Body of pancreas (tissue), 4 donors: ENCODE data around the gene AKAP12. TPM values are rescaled to one million over a fixed set of nuclear protein-coding genes. Genes with fewer than 3 reads are reported as not detected.
A peak's percentile ranks its signal among the peaks of the same experiment; 100 is the strongest.

Experiments used
- ATAC-seq: fragments of 150-250 bp; one replicate; pipeline ENCODE4 v1.9.1; 2016
- DNase-seq, 4 donors: peaks; one replicate each; pipeline ENCODE4 v3.0.0-alpha.2; 2019
- H3K27ac ChIP-seq, 4 donors: fragments of 200-600 bp; sonication (generic); 1 replicate in 3 of 4; 2 replicates in 1 of 4; pipeline versions ENCODE4 v1.5.1 to v1.6.1; 2016 to 2019; ENCODE audit warnings: mild to moderate bottlenecking in 1 of 4, mixed read lengths in 1 of 4, moderate library complexity in 1 of 4
- H3K27me3 ChIP-seq, 2 donors: fragments of 200-600 bp; sonication (generic); one replicate each; pipeline ENCODE4 v1.6.0; 2016; ENCODE audit warnings: mild to moderate bottlenecking in 1 of 2
- H3K36me3 ChIP-seq, 2 donors: fragments of 200-600 bp; sonication (generic); replicated peaks in 1 of 2; 2 replicates each; pipeline ENCODE4 v1.5.1; 2016; ENCODE audit warnings: low read depth in 2 of 2; ENCODE audit not compliant: insufficient read depth in 1 of 2
- H3K4me1 ChIP-seq: fragments of 200-600 bp; sonication (generic); one replicate; pipeline ENCODE4 v1.6.0; 2016
- H3K4me3 ChIP-seq, 2 donors: fragments of 200-600 bp; sonication (generic); 1 replicate in 1 of 2; 2 replicates in 1 of 2; pipeline ENCODE4 v1.5.1; 2016 to 2019
- H3K9me3 ChIP-seq, 3 donors: fragments of 200-600 bp; sonication (generic); 1 replicate in 2 of 3; 2 replicates in 1 of 3; pipeline ENCODE4 v1.5.1; 2016
- POLR2A ChIP-seq, 3 donors: fragments of 450-650 bp; IDR thresholded peaks; one replicate each; pipeline ENCODE4 v1.6.1; 2016; ENCODE audit warnings: antibody characterized with exemption in 3 of 3, mild to moderate bottlenecking in 2 of 3
- WGBS, 2 donors: methylation state at CpG; one replicate each; pipeline ENCODE4 v1.1.5; 2017; 5-methylcytosine and 5-hydroxymethylcytosine counted together
- intact Hi-C: fragments of 100-400 bp; cut with DNase I; formaldehyde crosslinking; loops from one replicate; pipeline ENCODE4 v1.15.1; 2023
- total RNA-seq, 2 donors: library from RNA; depleted of rRNA; stranded (reverse); fragments of >200 nt; gene quantifications; one replicate each; pipeline ENCODE4 v1.1.0, GENCODE V29; 2016
- TF ChIP-seq, protein P1 (sequence below), 7 experiments: fragments of 450-650 bp in 4 of 7; fragments of 200-600 bp in 3 of 7; sonication (generic) in 3 of 7; IDR thresholded peaks; one replicate each; pipeline ENCODE4 v1.5.1; 2016 to 2019; ENCODE audit warnings: antibody characterized with exemption in 7 of 7

AKAP12 gene
- total RNA-seq, 2 donors from 2014 or later = 25.2 to 49.1 TPM

DNA sequence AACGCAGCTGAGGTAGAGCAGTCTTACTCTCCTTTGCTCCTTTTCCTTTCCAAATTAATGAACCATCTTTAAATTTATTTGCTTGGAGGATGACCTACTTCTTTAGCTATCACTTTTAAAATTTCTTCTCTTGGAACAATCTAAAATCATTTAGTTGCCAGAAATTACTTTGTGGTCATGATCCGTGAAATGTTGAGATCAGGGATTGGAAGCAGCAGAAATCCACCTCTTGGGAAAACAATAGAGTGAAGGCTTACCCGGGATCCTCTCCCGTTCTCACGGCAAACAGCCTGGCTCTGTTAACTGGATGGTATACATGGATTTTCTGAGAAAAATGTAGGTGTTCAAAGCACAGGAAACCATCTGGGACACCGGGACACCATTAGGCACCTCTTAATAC lies 7.7 kb downstream of the AKAP12 start:
- no peak for TF ChIP-seq POLR2A (IDR thresholded peaks at IDR 0.05)
- TF ChIP-seq, protein P1, sequence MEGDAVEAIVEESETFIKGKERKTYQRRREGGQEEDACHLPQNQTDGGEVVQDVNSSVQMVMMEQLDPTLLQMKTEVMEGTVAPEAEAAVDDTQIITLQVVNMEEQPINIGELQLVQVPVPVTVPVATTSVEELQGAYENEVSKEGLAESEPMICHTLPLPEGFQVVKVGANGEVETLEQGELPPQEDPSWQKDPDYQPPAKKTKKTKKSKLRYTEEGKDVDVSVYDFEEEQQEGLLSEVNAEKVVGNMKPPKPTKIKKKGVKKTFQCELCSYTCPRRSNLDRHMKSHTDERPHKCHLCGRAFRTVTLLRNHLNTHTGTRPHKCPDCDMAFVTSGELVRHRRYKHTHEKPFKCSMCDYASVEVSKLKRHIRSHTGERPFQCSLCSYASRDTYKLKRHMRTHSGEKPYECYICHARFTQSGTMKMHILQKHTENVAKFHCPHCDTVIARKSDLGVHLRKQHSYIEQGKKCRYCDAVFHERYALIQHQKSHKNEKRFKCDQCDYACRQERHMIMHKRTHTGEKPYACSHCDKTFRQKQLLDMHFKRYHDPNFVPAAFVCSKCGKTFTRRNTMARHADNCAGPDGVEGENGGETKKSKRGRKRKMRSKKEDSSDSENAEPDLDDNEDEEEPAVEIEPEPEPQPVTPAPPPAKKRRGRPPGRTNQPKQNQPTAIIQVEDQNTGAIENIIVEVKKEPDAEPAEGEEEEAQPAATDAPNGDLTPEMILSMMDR (IDR thresholded peaks at IDR 0.05) = no peak
- H3K9me3 ChIP-seq = no peaks in the 10 kb centered on the region
- WGBS, 2 donors = 66 to 67% methylated on average over 6 of the region's 6 CpGs
- intact Hi-C loops = no loop called here
- no peaks in the 10 kb centered on the region for H3K36me3 ChIP-seq
- ATAC-seq (no peak), DNase-seq (no peak)
- no peaks in the 10 kb centered on the region for H3K4me1 ChIP-seq
- H3K4me3 ChIP-seq = no peak overlapping the region
- H3K27ac ChIP-seq = no peak overlapping the region
- no peaks in the 10 kb centered on the region for H3K27me3 ChIP-seq

GRCh38 chr6:151248295-151248694 lies 8.5 kb downstream of the AKAP12 start:
- no peaks in the 10 kb centered on the region for H3K27me3 ChIP-seq
- DNase-seq (no peak), ATAC-seq (no peak)
- no peaks in the 10 kb centered on the region for H3K4me1 ChIP-seq
- H3K27ac ChIP-seq = no peak overlapping the region
- 75 to 95% methylated on average over 3 of the region's 3 CpGs for WGBS, 2 donors
- TF ChIP-seq, protein P1 (IDR thresholded peaks at IDR 0.05) = no peak
- no peak for TF ChIP-seq POLR2A (IDR thresholded peaks at IDR 0.05)
- intact Hi-C loops = no loop called here
- no peaks in the 10 kb centered on the region for H3K9me3 ChIP-seq
- H3K4me3 ChIP-seq = no peak overlapping the region
- no peaks in the 10 kb centered on the region for H3K36me3 ChIP-seq

- H3K27ac ChIP-seq = no peak overlapping the region
- intact Hi-C loops = no loop called here
- no peaks in the 10 kb centered on the region for H3K36me3 ChIP-seq
- ATAC-seq (no peak), DNase-seq (no peak)
- 83 to 84% methylated on average over 6 of the region's 6 CpGs for WGBS, 2 donors
- no peaks in the 10 kb centered on the region for H3K4me1 ChIP-seq
- H3K27me3 ChIP-seq = no peaks in the 10 kb centered on the region
- no peak overlapping the region for H3K4me3 ChIP-seq
- TF ChIP-seq, protein P1 (IDR thresholded peaks at IDR 0.05) = no peak
- TF ChIP-seq POLR2A (IDR thresholded peaks at IDR 0.05) = no peak
- H3K9me3 ChIP-seq = no peaks in the 10 kb centered on the region
These were observed 12.9 kb downstream of the AKAP12 start for GRCh38 chr6:151252634-151253033.

GRCh38 chr6:151254451-151255081 lies 14.8 kb downstream of the AKAP12 start:
- Histone ChIP-seq H3K36me3 (no peaks in the 10 kb centered on the region), H3K9me3 (no peaks in the 10 kb centered on the region), H3K27ac (peak overlapping the region in 3 of 4 donors; percentile 7 to 61 (median 19)), H3K27me3 (no peaks in the 10 kb centered on the region), H3K4me1 (no peaks in the 10 kb centered on the region), H3K4me3 (no peak overlapping the region)
- TF ChIP-seq, protein P1 (IDR thresholded peaks at IDR 0.05) = no peak
- no peak for TF ChIP-seq POLR2A (IDR thresholded peaks at IDR 0.05)
- intact Hi-C loops = no loop called here
- DNase-seq (no peak), ATAC-seq (peak; percentile 71)
- WGBS, 2 donors = 38 to 52% methylated on average over 14 of the region's 14 CpGs

GRCh38 chr6:151255811-151256210 lies 16.0 kb downstream of the AKAP12 start:
- TF ChIP-seq POLR2A (IDR thresholded peaks at IDR 0.05) = no peak
- TF ChIP-seq, protein P1 (IDR thresholded peaks at IDR 0.05) = no peak
- Histone ChIP-seq H3K4me3 (no peak overlapping the region), H3K36me3 (no peaks in the 10 kb centered on the region), H3K9me3 (no peaks in the 10 kb centered on the region), H3K27ac (no peak overlapping the region), H3K27me3 (no peaks in the 10 kb centered on the region), H3K4me1 (no peaks in the 10 kb centered on the region)
- intact Hi-C loops = no loop called here
- ATAC-seq (no peak), DNase-seq (no peak)
- WGBS, 2 donors = 52 to 61% methylated on average over 3 of the region's 3 CpGs
